ENCODE measurements around the gene LPAR3.

- TF ChIP-seq, protein P1, sequence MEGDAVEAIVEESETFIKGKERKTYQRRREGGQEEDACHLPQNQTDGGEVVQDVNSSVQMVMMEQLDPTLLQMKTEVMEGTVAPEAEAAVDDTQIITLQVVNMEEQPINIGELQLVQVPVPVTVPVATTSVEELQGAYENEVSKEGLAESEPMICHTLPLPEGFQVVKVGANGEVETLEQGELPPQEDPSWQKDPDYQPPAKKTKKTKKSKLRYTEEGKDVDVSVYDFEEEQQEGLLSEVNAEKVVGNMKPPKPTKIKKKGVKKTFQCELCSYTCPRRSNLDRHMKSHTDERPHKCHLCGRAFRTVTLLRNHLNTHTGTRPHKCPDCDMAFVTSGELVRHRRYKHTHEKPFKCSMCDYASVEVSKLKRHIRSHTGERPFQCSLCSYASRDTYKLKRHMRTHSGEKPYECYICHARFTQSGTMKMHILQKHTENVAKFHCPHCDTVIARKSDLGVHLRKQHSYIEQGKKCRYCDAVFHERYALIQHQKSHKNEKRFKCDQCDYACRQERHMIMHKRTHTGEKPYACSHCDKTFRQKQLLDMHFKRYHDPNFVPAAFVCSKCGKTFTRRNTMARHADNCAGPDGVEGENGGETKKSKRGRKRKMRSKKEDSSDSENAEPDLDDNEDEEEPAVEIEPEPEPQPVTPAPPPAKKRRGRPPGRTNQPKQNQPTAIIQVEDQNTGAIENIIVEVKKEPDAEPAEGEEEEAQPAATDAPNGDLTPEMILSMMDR (IDR thresholded peaks at IDR 0.05): no peak
- TF ChIP-seq POLR2A (IDR thresholded peaks at IDR 0.05): no peak
Measured at GRCh38 chr1:84830136-84830535, 62.9 kb downstream of the LPAR3 start.

All from Peyer's patch (tissue), 4 donors.